A549 (cell line): ENCODE measurements around the gene EXOSC7. TPM values are rescaled to one million over a fixed set of nuclear protein-coding genes. Genes with fewer than 3 reads are reported as not detected.

Experiments
- ATAC-seq, 2 experiments: fragments of 200-7000 bp in 1 of 2; fragments of >200 bp in 1 of 2; cut with Nextera tagmentation in 1 of 2; cut with Tn5 transposase in 1 of 2; 3 replicates each; pipeline versions ENCODE4 v1.8.0 to v1.9.1; 2018 to 2020; ENCODE audit warnings: mild to moderate bottlenecking in 1 of 2, moderate library complexity in 1 of 2
- CTCF ChIA-PET: fragments of 300-600 bp; sonication (Branson Sonifier 250); formaldehyde crosslinking; extraction: SDS; loops from one replicate; lab custom pipeline; 2021; ENCODE audit warnings: antibody characterized with exemption, inconsistent platforms; lab: Yijun Ruan, JAX
- POLR2A ChIA-PET: fragments of 350-600 bp; formaldehyde crosslinking; extraction: SDS; loops from one replicate; lab custom pipeline; 2021; ENCODE audit warnings: antibody characterized with exemption, inconsistent platforms; lab: Yijun Ruan, JAX
- DNase-seq, 2 experiments: peaks; one replicate each; pipeline versions ENCODE4 v3.0.0 to v3.0.0-alpha.2; 2011 to 2016; ENCODE audit warnings: low read depth in 1 of 2, low spot score in 1 of 2
- FAIRE-seq: peaks from 2 replicates; lab custom pipeline; 2011; peaks lifted over from hg19 to GRCh38; lab: Jason Lieb, UNC
- H3K27ac ChIP-seq, 2 experiments: fragments of >200 bp; sonication (Bioruptor Twin); formaldehyde crosslinking; 3 replicates each; pipeline ENCODE4 v1.5.1; 2016 to 2017
- H3K4me1 ChIP-seq: fragments of >200 bp; sonication (Bioruptor Twin); formaldehyde crosslinking; 3 replicates; pipeline ENCODE4 v1.6.1; 2016
- H3K4me2 ChIP-seq: fragments of >200 bp; sonication (Bioruptor Twin); formaldehyde crosslinking; 3 replicates; pipeline ENCODE4 v1.6.1; 2016
- H3K4me3 ChIP-seq: fragments of >200 bp; sonication (Bioruptor Twin); formaldehyde crosslinking; 3 replicates; pipeline ENCODE4 v1.5.1; 2016
- H3K9me3 ChIP-seq: fragments of >200 bp; sonication (Bioruptor Twin); formaldehyde crosslinking; 3 replicates; pipeline ENCODE4 v1.6.1; 2016
- CBX2 ChIP-seq: fragments of 200-600 bp; sonication (generic); IDR thresholded peaks from 2 replicates; pipeline ENCODE4 v1.6.1; 2016; ENCODE audit warnings: low read depth, mild to moderate bottlenecking, borderline replicate concordance
- CHD2 ChIP-seq: fragments of 150-350 bp; IDR thresholded peaks from 2 replicates; pipeline ENCODE4 v1.6.1; 2014; ENCODE audit warnings: low read length; ENCODE audit not compliant: partially characterized antibody
- EHMT2 ChIP-seq: fragments of 200-600 bp; sonication (generic); IDR thresholded peaks from 2 replicates; pipeline ENCODE4 v1.6.1; 2016; ENCODE audit warnings: antibody characterized with exemption, low read depth, mild to moderate bottlenecking, moderate library complexity
- EP300 ChIP-seq, 2 experiments: fragments of >200 bp; sonication (Bioruptor Twin); formaldehyde crosslinking; IDR thresholded peaks; 2 replicates in 1 of 2; 3 replicates in 1 of 2; pipeline ENCODE4 v1.6.1; 2016 to 2017
- ESRRA ChIP-seq: fragments of 150-350 bp; IDR thresholded peaks from 2 replicates; pipeline ENCODE4 v1.6.1; 2014; ENCODE audit warnings: mild to moderate bottlenecking, low read length, borderline replicate concordance
- HDAC2 ChIP-seq: fragments of 200-600 bp; sonication (generic); IDR thresholded peaks from 2 replicates; pipeline ENCODE4 v1.6.1; 2016
- HEYL ChIP-seq: fragments of 250-450 bp; sonication (Bioruptor Pico); IDR thresholded peaks from 2 replicates; pipeline ENCODE4 v1.8.0; 2021; ENCODE audit warnings: mild to moderate bottlenecking, moderate library complexity
- HOXA7 ChIP-seq: fragments of 250-450 bp; sonication (Bioruptor Pico); IDR thresholded peaks from 2 replicates; pipeline ENCODE4 v1.5.0; 2020; ENCODE audit warnings: mild to moderate bottlenecking, moderate library complexity
- HOXB5 ChIP-seq: fragments of 250-450 bp; sonication (Bioruptor Pico); IDR thresholded peaks from 2 replicates; pipeline ENCODE4 v1.5.0; 2020; ENCODE audit warnings: mild to moderate bottlenecking, moderate library complexity
- JUNB ChIP-seq: fragments of >200 bp; sonication (Bioruptor Twin); formaldehyde crosslinking; IDR thresholded peaks from 2 replicates; pipeline ENCODE4 v1.6.1; 2016
- KDM1A ChIP-seq: fragments of 200-600 bp; sonication (generic); IDR thresholded peaks from 2 replicates; pipeline ENCODE4 v1.6.1; 2016; ENCODE audit warnings: low read depth, mild to moderate bottlenecking
- MAFK ChIP-seq: fragments of 450-650 bp; IDR thresholded peaks from 2 replicates; pipeline ENCODE4 v1.6.1; 2014; ENCODE audit not compliant: partially characterized antibody
- MAZ ChIP-seq: fragments of 150-350 bp; IDR thresholded peaks from 2 replicates; pipeline ENCODE4 v1.6.1; 2014; ENCODE audit warnings: antibody characterized with exemption, low read depth, low read length, borderline replicate concordance
- NPAS2 ChIP-seq: fragments of 250-450 bp; sonication (Bioruptor Pico); IDR thresholded peaks from 2 replicates; pipeline ENCODE4 v1.8.0; 2022; ENCODE audit warnings: mild to moderate bottlenecking, moderate library complexity, borderline replicate concordance
- NR3C1 ChIP-seq: fragments of >200 bp; sonication (Bioruptor Twin); formaldehyde crosslinking; IDR thresholded peaks from 3 replicates; pipeline ENCODE4 v1.6.1; 2017
- PHF8 ChIP-seq: fragments of 200-600 bp; sonication (generic); IDR thresholded peaks from 2 replicates; pipeline ENCODE4 v1.6.1; 2016; ENCODE audit warnings: low read depth, mild to moderate bottlenecking, antibody characterized with exemption, moderate library complexity, borderline replicate concordance
- POLR2A ChIP-seq: IDR thresholded peaks from 2 replicates; pipeline ENCODE4 v1.6.1; 2012; ENCODE audit warnings: mild to moderate bottlenecking, low read length
- RARB ChIP-seq: fragments of 250-450 bp; sonication (Bioruptor Pico); IDR thresholded peaks from 2 replicates; pipeline ENCODE4 v1.8.0; 2021; ENCODE audit warnings: mild to moderate bottlenecking, moderate library complexity
- TFCP2L1 ChIP-seq: fragments of 250-450 bp; sonication (Bioruptor Pico); IDR thresholded peaks from 2 replicates; pipeline ENCODE4 v1.5.0; 2021; ENCODE audit warnings: mild to moderate bottlenecking
- ZC3H11A ChIP-seq: fragments of 450-650 bp; IDR thresholded peaks from 2 replicates; pipeline ENCODE4 v1.6.1; 2014; ENCODE audit warnings: antibody characterized with exemption, mild to moderate bottlenecking
- ZNF302 ChIP-seq: fragments of 250-450 bp; sonication (Bioruptor Pico); IDR thresholded peaks from 2 replicates; pipeline ENCODE4 v1.9.0; 2021; ENCODE audit warnings: inconsistent platforms, mild to moderate bottlenecking, moderate library complexity
- WGBS: methylation state at CpG from one replicate; pipeline ENCODE4 v1.1.6; 2017; ENCODE audit errors: missing lambda C conversion rate; 5-methylcytosine and 5-hydroxymethylcytosine counted together
- polyA plus RNA-seq, 4 experiments: library from polyadenylated mRNA; depleted of rRNA in 3 of 4; stranded (reverse); fragments of >200 nt; fragmentation: RNase III in 1 of 4; extraction: RNeasy Plus Mini Kit Qiagen cat#74134 plus additional on column Dnase treatment in 1 of 4; gene quantifications; 2 replicates in 3 of 4; 3 replicates in 1 of 4; pipeline ENCODE4 v1.2.3, GENCODE V29; 2011 to 2017
- TF ChIP-seq, protein P1 (sequence below): fragments of >200 bp; sonication (Bioruptor Twin); formaldehyde crosslinking; IDR thresholded peaks from 2 replicates; pipeline ENCODE4 v1.6.1; 2016
- TF ChIP-seq, protein P2 (sequence below): fragments of >200 bp; sonication (Bioruptor Twin); formaldehyde crosslinking; IDR thresholded peaks from 3 replicates; pipeline ENCODE4 v1.6.1; 2016

Gene EXOSC7
- polyA plus RNA-seq, 2 of the 4 experiments (the other 2 are of a cell fraction) = 59.1 to 68.4 TPM

DNA sequence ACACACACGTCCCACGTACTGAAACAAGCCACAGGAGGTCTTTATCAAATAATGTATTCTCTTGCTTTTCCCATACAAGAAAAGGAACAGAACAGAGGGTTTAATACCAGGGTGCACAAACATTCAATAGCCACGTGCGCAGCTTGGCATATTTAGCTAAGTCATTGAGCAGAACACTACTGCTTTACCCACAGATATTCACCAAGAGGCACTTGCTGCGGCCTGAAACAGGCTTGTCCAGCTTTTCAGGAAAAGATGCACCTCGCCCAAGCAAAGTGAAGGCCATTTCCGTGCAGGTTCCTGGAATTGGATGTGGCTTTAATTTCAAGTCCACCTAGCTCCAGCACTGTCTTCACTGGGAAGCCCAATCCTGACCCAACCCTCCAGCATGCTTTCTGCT is 17.7 kb upstream of the EXOSC7 start:
- TF ChIP-seq ESRRA = no peak
- TF ChIP-seq CBX2 = no peak
- no peak for TF ChIP-seq HDAC2
- no peak for TF ChIP-seq NPAS2
- TF ChIP-seq HEYL = no peak
- TF ChIP-seq TFCP2L1 (CRISPR knock-in tag) = no peak
- TF ChIP-seq RARB (CRISPR knock-in tag) = no peak
- TF ChIP-seq EHMT2 = no peak
- Histone ChIP-seq H3K4me3 (no peak overlapping the region), H3K9me3 (no peaks in the 10 kb centered on the region), H3K4me2 (no peak overlapping the region), H3K27ac (no peak overlapping the region), H3K4me1 (no peaks in the 10 kb centered on the region)
- ChIA-PET POLR2A (no interaction called here), CTCF (no interaction called here)
- 91% methylated on average over 7 of the region's 7 CpGs for WGBS
- ATAC-seq (no peak), DNase-seq (no peak), FAIRE-seq (no peak)

DNA sequence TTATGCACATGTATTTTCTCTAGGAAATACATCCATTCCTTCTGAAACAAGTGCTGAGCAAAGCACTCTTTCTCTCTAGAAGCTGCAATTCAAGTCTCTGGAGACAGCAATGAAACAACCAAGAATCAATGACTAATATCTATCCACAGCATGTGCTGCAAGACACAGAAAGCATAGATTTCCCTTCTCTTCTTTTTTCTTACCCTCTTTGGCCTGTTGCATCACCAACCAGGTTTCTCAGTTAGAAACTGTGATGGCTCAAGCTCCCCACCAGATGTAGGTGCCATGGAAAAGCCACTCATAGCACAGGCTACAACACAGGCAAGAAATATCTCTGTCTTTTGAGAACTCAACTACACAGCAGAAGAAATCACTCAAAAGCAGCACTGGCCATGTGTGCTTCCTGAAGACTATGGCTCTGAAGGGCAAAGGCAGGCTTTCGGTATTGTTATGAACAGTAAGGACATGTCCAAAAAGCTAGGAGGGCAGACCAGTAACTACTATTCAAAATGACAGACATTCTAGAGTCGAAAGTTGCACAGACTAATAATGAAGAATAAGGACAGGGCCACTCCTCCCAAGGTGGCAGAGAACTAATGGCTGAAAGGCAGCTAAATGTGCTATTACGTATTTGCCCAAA is 15.5 kb upstream of the EXOSC7 start:
- Histone ChIP-seq H3K27ac (no peak overlapping the region), H3K4me1 (no peaks in the 10 kb centered on the region), H3K4me2 (no peak overlapping the region), H3K9me3 (no peaks in the 10 kb centered on the region), H3K4me3 (no peak overlapping the region)
- POLR2A ChIA-PET = no interaction called here
- no peak for FAIRE-seq
- no peak for DNase-seq
- WGBS = 93% methylated on average over 3 of the region's 3 CpGs
- no peak for ATAC-seq
- CTCF ChIA-PET = no interaction called here
- no peak for TF ChIP-seq EP300 (IDR thresholded peaks at IDR 0.05)
- no peak for TF ChIP-seq PHF8

DNA sequence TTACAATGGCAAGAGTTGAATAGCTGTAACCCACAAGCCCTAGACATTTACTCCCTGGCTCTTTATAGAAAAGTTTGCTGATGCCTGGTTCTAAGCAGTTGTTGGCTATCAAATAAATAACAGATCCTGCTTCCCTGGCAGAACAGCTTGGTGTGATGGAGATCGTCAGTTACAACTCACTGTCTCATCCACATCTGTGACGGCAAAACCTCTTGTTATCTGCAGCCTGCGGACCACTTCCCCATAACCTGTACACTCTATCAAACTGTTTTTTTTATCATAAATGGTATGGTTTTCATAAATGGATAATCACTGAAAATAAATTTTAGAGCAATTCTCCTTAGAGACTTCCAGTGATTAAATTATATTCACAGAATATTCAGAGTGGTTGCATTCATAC is 14.2 kb upstream of the EXOSC7 start:
- FAIRE-seq = no peak
- H3K4me2 ChIP-seq = no peak overlapping the region
- H3K9me3 ChIP-seq = no peaks in the 10 kb centered on the region
- H3K27ac ChIP-seq = no peak overlapping the region
- ATAC-seq = no peak
- H3K4me1 ChIP-seq = peaks cover 4% of the 10 kb centered on the region; the same call in 1 of the 3 replicates
- CTCF ChIA-PET = no interaction called here
- DNase-seq = no peak
- 93% methylated on average over 3 of the region's 3 CpGs for WGBS
- H3K4me3 ChIP-seq = no peak overlapping the region
- POLR2A ChIA-PET = no interaction called here
- TF ChIP-seq HOXB5 (CRISPR knock-in tag) (no peak), HOXA7 (no peak), ZC3H11A (no peak), POLR2A (no peak), ZNF302 (CRISPR knock-in tag) (no peak), CHD2 (no peak)
- TF ChIP-seq, protein P1, sequence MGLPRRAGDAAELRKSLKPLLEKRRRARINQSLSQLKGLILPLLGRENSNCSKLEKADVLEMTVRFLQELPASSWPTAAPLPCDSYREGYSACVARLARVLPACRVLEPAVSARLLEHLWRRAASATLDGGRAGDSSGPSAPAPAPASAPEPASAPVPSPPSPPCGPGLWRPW = no peak
- TF ChIP-seq, protein P2, sequence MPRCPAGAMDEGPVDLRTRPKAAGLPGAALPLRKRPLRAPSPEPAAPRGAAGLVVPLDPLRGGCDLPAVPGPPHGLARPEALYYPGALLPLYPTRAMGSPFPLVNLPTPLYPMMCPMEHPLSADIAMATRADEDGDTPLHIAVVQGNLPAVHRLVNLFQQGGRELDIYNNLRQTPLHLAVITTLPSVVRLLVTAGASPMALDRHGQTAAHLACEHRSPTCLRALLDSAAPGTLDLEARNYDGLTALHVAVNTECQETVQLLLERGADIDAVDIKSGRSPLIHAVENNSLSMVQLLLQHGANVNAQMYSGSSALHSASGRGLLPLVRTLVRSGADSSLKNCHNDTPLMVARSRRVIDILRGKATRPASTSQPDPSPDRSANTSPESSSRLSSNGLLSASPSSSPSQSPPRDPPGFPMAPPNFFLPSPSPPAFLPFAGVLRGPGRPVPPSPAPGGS = no peak

DNA sequence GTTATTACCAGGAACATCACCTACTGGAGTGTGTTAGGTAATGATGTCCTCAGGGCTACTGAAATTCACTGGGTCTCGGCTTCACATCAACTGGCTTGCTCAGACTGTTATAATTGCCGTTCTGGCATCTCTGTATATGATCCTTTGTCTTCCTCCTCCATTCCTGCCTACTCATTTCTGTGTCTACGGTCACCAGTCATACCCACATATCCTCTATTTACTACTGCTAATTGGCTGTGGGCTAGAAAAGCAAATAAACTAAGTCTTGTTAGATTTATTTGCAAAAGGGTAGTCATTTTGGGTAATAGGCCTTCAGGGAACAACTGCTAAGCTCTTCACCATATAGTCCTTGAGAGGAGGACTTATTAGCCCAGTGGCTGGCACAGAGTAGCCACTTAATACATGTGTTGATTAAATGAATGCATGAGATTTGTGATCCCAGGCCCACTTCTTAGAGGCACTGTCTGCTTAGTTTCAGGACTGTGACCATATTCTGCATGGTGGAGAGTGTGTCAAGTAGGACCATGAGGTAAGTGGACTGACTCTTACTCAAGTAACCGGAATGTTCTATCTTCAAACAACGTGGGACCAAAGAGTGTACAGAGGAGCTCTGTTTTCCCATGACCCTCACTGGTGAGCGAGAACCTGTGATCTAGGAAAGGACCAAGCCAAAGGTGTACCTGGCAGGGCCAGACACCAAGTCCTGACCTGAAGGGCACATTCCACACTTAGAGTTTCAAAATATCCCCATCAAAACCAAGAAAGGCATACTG is 13.2 kb upstream of the EXOSC7 start:
- Histone ChIP-seq H3K4me2 (no peak overlapping the region), H3K4me3 (no peak overlapping the region), H3K9me3 (no peaks in the 10 kb centered on the region), H3K27ac (no peak overlapping the region), H3K4me1 (peaks cover 6% of the 10 kb centered on the region; the same call in 1 of the 3 replicates)
- 90% methylated on average over 6 of the region's 6 CpGs for WGBS
- POLR2A ChIA-PET = no interaction called here
- ATAC-seq (no peak), FAIRE-seq (no peak), DNase-seq (no peak)
- CTCF ChIA-PET = no interaction called here
- TF ChIP-seq JUNB (no peak), HEYL (no peak), NR3C1 (no peak), MAZ (no peak), KDM1A (no peak), MAFK (no peak), ESRRA (no peak)
